K562 (cell line): ENCODE measurements around the gene PLXNA2. TPM values are rescaled to one million over a fixed set of nuclear protein-coding genes. Genes with fewer than 3 reads are reported as not detected.

Experiments
- ATAC-seq: fragments of 200-7000 bp; cut with Tn5 transposase; 3 replicates; pipeline ENCODE4 v1.9.1; 2020; ENCODE audit warnings: moderate library complexity
- BruUV-seq: library from RNA; stranded (reverse); fragments of 400-500 nt; replicated peaks from 2 replicates; lab custom pipeline; 2021; lab: Mats Ljungman, UMichigan
- CTCF ChIA-PET: fragments of 300-600 bp; formaldehyde crosslinking; extraction: SDS; loops from one replicate; lab custom pipeline; 2021; ENCODE audit warnings: low intra/inter-chr PET ratio; lab: Yijun Ruan, JAX
- POLR2A ChIA-PET: fragments of 300-600, 350-650 bp; sonication (Branson Sonifier 250); formaldehyde crosslinking; extraction: SDS; loops from one replicate; lab custom pipeline; 2021; ENCODE audit warnings: antibody characterized with exemption, inconsistent platforms; lab: Yijun Ruan, JAX
- DNase-seq, 4 experiments: peaks; one replicate each; pipeline versions ENCODE4 v3.0.0 to v3.0.0-alpha.2; 2011 to 2018; ENCODE audit warnings: low spot score in 3 of 4, mixed read lengths in 3 of 4; ENCODE audit errors: extremely low read depth in 1 of 4
- FAIRE-seq: peaks from 2 replicates; lab custom pipeline; 2011; peaks lifted over from hg19 to GRCh38; lab: Jason Lieb, UNC
- H2AFZ ChIP-seq: 2 replicates; pipeline ENCODE4 v1.6.0; 2011; ENCODE audit warnings: low read depth, low read length, control low read depth, inconsistent platforms
- H3K27ac ChIP-seq: fragments of 200-600 bp; 3 replicates; pipeline ENCODE4 v1.8.0; 2011; ENCODE audit warnings: low read depth, mild to moderate bottlenecking, control low read depth, inconsistent platforms, low read length, moderate library complexity, mixed read lengths; ENCODE audit errors: extremely low read depth
- H3K27me3 ChIP-seq, 2 experiments: fragments of 300-600 bp in 1 of 2; 2 replicates in 1 of 2; 3 replicates in 1 of 2; pipeline versions ENCODE4 v1.6.0 to v1.8.0; 2011; ENCODE audit warnings: inconsistent platforms in 2 of 2, low read length in 2 of 2, mild to moderate bottlenecking in 1 of 2, mixed read lengths in 1 of 2, moderate library complexity in 1 of 2; ENCODE audit not compliant: control insufficient read depth in 2 of 2, insufficient read depth in 2 of 2
- H3K36me3 ChIP-seq: fragments of 300-600 bp; 3 replicates; pipeline ENCODE4 v1.8.0; 2011; ENCODE audit warnings: mild to moderate bottlenecking, low read length, inconsistent platforms; ENCODE audit not compliant: control insufficient read depth, insufficient read depth
- H3K4me1 ChIP-seq, 2 experiments: fragments of 200-600 bp in 1 of 2; replicated peaks in 1 of 2; 2 replicates in 1 of 2; 3 replicates in 1 of 2; pipeline versions ENCODE4 v1.5.1 to v1.8.0; 2011; ENCODE audit warnings: inconsistent platforms in 2 of 2, low read length in 2 of 2, mild to moderate bottlenecking in 1 of 2, mixed read lengths in 1 of 2, moderate library complexity in 1 of 2; ENCODE audit not compliant: control insufficient read depth in 2 of 2, insufficient read depth in 2 of 2
- H3K4me2 ChIP-seq: 2 replicates; pipeline ENCODE4 v1.6.1; 2011; ENCODE audit warnings: low read length, control low read depth, inconsistent platforms, mixed read lengths; ENCODE audit not compliant: insufficient read depth
- H3K4me3 ChIP-seq: fragments of 200-600 bp; sonication (generic), shearing (Covaris generic); 2 replicates; pipeline ENCODE4 v1.5.1; 2016; ENCODE audit warnings: control low read depth, inconsistent platforms
- H3K79me2 ChIP-seq: fragments of 200-600 bp; 3 replicates; pipeline ENCODE4 v1.8.0; 2011; ENCODE audit warnings: low read length, inconsistent platforms; ENCODE audit not compliant: control insufficient read depth, insufficient read depth
- H3K9ac ChIP-seq, 2 experiments: 2 replicates each; pipeline versions ENCODE4 v1.6.0 to v1.6.1; 2011; ENCODE audit warnings: low read depth in 2 of 2, low read length in 2 of 2, control low read depth in 1 of 2, inconsistent platforms in 1 of 2, mild to moderate bottlenecking in 1 of 2, mixed read lengths in 1 of 2; ENCODE audit not compliant: insufficient read depth in 1 of 2
- H3K9me1 ChIP-seq: one replicate; pipeline ENCODE4 v1.6.0; 2011; ENCODE audit warnings: inconsistent platforms, mild to moderate bottlenecking, low read length, moderate library complexity; ENCODE audit not compliant: control insufficient read depth, insufficient read depth
- H3K9me3 ChIP-seq: replicated peaks from 2 replicates; pipeline ENCODE4 v1.5.1; 2011; ENCODE audit warnings: low read depth, low read length, inconsistent platforms; ENCODE audit not compliant: control insufficient read depth, insufficient read depth
- H4K20me1 ChIP-seq: replicated peaks from 2 replicates; pipeline ENCODE4 v1.6.1; 2011; ENCODE audit warnings: low read length, inconsistent platforms, mixed read lengths; ENCODE audit not compliant: control insufficient read depth, insufficient read depth
- CBX8 ChIP-seq: fragments of 200-600 bp; sonication (generic); IDR thresholded peaks from 2 replicates; pipeline ENCODE4 v1.6.1; 2012; ENCODE audit warnings: borderline replicate concordance, mixed run types, low read depth, mild to moderate bottlenecking, moderate library complexity, mixed read lengths, low read length, control low read depth, inconsistent platforms; ENCODE audit not compliant: poor library complexity, severe bottlenecking; ENCODE audit errors: extremely low read depth
- DNMT1 ChIP-seq: fragments of 450-650 bp; IDR thresholded peaks from 2 replicates; pipeline ENCODE4 v1.6.1; 2016; ENCODE audit warnings: antibody characterized with exemption, mild to moderate bottlenecking
- EHMT2 ChIP-seq: fragments of 450-650 bp; IDR thresholded peaks from 2 replicates; pipeline ENCODE4 v1.6.1; 2018; ENCODE audit warnings: antibody characterized with exemption
- PHTF2 ChIP-seq: fragments of 250-450 bp; sonication (Bioruptor Pico); IDR thresholded peaks from 2 replicates; pipeline ENCODE4 v1.5.0; 2021; ENCODE audit warnings: mild to moderate bottlenecking
- TEAD1 ChIP-seq, 2 experiments: fragments of 450-650 bp in 1 of 2; sonication (generic) in 1 of 2; formaldehyde crosslinking; IDR thresholded peaks; 2 replicates each; pipeline versions ENCODE4 v1.4.0 to v1.8.0; 2020 to 2022; ENCODE audit warnings: mild to moderate bottlenecking in 2 of 2, missing genetic modification reagents in 1 of 2
- WGBS: fragments of 100-300 bp; shearing (Covaris generic); methylation state at CpG from one replicate; pipeline ENCODE4 v1.1.6; 2016; ENCODE audit warnings: low coverage, mixed read lengths; ENCODE audit not compliant: insufficient coverage; ENCODE audit errors: missing lambda C conversion rate; 5-methylcytosine and 5-hydroxymethylcytosine counted together
- in situ Hi-C: fragments of 300-500 bp; cut with MboI; formaldehyde crosslinking; loops from 4 replicates; pipeline ENCODE4 v1.15.0; 2018; ENCODE audit warnings: inconsistent platforms, mixed read lengths
- intact Hi-C: fragments of 100-400 bp; cut with micrococcal nuclease; formaldehyde crosslinking; loops from 2 replicates; pipeline ENCODE4 v1.14.2; 2022
- polyA plus RNA-seq, 8 experiments: library from polyadenylated mRNA; depleted of rRNA in 4 of 8; stranded (reverse) in 5 of 8; unstranded in 3 of 8; fragments of >200 nt; fragmentation: Nextera tagmentation in 2 of 8; fragmentation: Illumina TruSeq in 1 of 8; extraction: Ambion mirVana in 2 of 8; extraction: Trizol in 1 of 8; gene quantifications; 2 replicates each; pipeline versions ENCODE4 v1.2.1 to v1.2.3, GENCODE V29; 2011 to 2014; ENCODE audit warnings: inconsistent platforms in 1 of 8, missing spikeins in 1 of 8
- total RNA-seq, 7 experiments: library from RNA; depleted of rRNA in 6 of 7; stranded (reverse); fragments of >200 nt in 6 of 7; fragmentation: Illumina TruSeq in 2 of 7; extraction: Trizol in 2 of 7; gene quantifications; 2 replicates each; pipeline versions ENCODE4 v1.2.1 to v1.2.3, GENCODE V29; 2011 to 2021; ENCODE audit warnings: low replicate concordance in 1 of 7
- TF ChIP-seq, protein P1 (sequence below): fragments of 200-800 bp; sonication (Bioruptor generic); IDR thresholded peaks from 2 replicates; pipeline ENCODE4 v1.6.1; 2016; ENCODE audit warnings: missing genetic modification characterization, missing compliant biosample characterization
- TF ChIP-seq, protein P2 (sequence below): fragments of 250-450 bp; sonication (Bioruptor Pico); IDR thresholded peaks from 2 replicates; pipeline ENCODE4 v1.8.0; 2021; ENCODE audit warnings: mild to moderate bottlenecking, moderate library complexity

Gene PLXNA2
- total and polyA plus RNA-seq, 9 of the 15 experiments (the other 6 are each of a cell fraction or from before 2014, with no cell fraction given), result 0.01 to 1.3 (median 0.32) TPM

DNA sequence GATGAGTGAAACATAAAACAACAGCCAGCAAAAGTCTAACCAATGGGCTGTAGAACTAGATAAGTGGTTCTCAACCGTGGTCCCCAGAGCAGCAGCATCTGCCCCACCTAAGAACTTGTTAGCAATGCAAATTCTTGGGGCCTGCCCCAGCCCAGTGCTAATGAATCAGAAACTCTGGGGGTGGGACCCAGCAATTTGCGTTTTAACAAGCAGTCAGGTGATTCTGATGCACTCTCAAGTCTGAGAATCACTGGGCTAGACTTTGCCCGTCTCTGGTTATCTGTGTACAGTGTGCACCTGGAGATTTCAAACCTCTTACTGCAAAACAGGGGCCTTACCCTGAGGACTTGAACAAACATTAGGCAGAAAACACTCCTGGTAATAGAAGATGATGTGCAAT is 66.5 kb downstream of the PLXNA2 start:
- ChIA-PET POLR2A (interaction anchor here (1.4 kb wide), 1 partner anchor 26 kb away, joined by 3 read pairs; no protein-coding TSS in a partner anchor), CTCF (no interaction called here)
- no peak for FAIRE-seq
- no peaks in the 10 kb centered on the region for H3K9me1 ChIP-seq
- no peak overlapping the region for H3K27ac ChIP-seq
- no peaks in the 10 kb centered on the region for H3K9me3 ChIP-seq
- no peak for ATAC-seq
- H3K4me2 ChIP-seq, result no peak overlapping the region
- peaks cover 23 to 33% of the 10 kb centered on the region in 2 experiments for H3K4me1 ChIP-seq
- H3K9ac ChIP-seq, result no peak overlapping the region
- H3K27me3 ChIP-seq, result no peaks in the 10 kb centered on the region
- no peak for DNase-seq
- intact Hi-C loops (no loop called here), in situ Hi-C loops (no loop called here)
- H3K4me3 ChIP-seq, result no peak overlapping the region
- no peaks in the 10 kb centered on the region for H4K20me1 ChIP-seq
- no TSS peak for BruUV-seq
- no peak overlapping the region for H2AFZ ChIP-seq
- H3K36me3 ChIP-seq, result no peaks in the 10 kb centered on the region
- 5% methylated on average over 3 of the region's 3 CpGs for WGBS
- TF ChIP-seq, protein P1, sequence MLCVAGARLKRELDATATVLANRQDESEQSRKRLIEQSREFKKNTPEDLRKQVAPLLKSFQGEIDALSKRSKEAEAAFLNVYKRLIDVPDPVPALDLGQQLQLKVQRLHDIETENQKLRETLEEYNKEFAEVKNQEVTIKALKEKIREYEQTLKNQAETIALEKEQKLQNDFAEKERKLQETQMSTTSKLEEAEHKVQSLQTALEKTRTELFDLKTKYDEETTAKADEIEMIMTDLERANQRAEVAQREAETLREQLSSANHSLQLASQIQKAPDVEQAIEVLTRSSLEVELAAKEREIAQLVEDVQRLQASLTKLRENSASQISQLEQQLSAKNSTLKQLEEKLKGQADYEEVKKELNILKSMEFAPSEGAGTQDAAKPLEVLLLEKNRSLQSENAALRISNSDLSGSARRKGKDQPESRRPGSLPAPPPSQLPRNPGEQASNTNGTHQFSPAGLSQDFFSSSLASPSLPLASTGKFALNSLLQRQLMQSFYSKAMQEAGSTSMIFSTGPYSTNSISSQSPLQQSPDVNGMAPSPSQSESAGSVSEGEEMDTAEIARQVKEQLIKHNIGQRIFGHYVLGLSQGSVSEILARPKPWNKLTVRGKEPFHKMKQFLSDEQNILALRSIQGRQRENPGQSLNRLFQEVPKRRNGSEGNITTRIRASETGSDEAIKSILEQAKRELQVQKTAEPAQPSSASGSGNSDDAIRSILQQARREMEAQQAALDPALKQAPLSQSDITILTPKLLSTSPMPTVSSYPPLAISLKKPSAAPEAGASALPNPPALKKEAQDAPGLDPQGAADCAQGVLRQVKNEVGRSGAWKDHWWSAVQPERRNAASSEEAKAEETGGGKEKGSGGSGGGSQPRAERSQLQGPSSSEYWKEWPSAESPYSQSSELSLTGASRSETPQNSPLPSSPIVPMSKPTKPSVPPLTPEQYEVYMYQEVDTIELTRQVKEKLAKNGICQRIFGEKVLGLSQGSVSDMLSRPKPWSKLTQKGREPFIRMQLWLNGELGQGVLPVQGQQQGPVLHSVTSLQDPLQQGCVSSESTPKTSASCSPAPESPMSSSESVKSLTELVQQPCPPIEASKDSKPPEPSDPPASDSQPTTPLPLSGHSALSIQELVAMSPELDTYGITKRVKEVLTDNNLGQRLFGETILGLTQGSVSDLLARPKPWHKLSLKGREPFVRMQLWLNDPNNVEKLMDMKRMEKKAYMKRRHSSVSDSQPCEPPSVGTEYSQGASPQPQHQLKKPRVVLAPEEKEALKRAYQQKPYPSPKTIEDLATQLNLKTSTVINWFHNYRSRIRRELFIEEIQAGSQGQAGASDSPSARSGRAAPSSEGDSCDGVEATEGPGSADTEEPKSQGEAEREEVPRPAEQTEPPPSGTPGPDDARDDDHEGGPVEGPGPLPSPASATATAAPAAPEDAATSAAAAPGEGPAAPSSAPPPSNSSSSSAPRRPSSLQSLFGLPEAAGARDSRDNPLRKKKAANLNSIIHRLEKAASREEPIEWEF, result no peak
- TF ChIP-seq TEAD1 (CRISPR knock-in tag; IDR thresholded peaks at IDR 0.05) (no peak), CBX8 (no peak), DNMT1 (no peak), EHMT2 (no peak), PHTF2 (CRISPR knock-in tag) (no peak)
- TF ChIP-seq, protein P2, sequence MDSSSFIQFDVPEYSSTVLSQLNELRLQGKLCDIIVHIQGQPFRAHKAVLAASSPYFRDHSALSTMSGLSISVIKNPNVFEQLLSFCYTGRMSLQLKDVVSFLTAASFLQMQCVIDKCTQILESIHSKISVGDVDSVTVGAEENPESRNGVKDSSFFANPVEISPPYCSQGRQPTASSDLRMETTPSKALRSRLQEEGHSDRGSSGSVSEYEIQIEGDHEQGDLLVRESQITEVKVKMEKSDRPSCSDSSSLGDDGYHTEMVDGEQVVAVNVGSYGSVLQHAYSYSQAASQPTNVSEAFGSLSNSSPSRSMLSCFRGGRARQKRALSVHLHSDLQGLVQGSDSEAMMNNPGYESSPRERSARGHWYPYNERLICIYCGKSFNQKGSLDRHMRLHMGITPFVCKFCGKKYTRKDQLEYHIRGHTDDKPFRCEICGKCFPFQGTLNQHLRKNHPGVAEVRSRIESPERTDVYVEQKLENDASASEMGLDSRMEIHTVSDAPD (CRISPR knock-in tag), result no peak
- TF ChIP-seq, all 486 proteins: peak for 0
- no peaks in the 10 kb centered on the region for H3K79me2 ChIP-seq
